Measurements from ENCODE around the gene MT1B. TPM values are rescaled to one million over a fixed set of nuclear protein-coding genes. Genes with fewer than 3 reads are reported as not detected.

The MT1B gene
- total and polyA plus RNA-seq, 2 of the 13 experiments (the other 11 are each of a cell fraction or from before 2014, with no cell fraction given) = 0.89 TPM; not detected in 1

- TF ChIP-seq, protein P1, sequence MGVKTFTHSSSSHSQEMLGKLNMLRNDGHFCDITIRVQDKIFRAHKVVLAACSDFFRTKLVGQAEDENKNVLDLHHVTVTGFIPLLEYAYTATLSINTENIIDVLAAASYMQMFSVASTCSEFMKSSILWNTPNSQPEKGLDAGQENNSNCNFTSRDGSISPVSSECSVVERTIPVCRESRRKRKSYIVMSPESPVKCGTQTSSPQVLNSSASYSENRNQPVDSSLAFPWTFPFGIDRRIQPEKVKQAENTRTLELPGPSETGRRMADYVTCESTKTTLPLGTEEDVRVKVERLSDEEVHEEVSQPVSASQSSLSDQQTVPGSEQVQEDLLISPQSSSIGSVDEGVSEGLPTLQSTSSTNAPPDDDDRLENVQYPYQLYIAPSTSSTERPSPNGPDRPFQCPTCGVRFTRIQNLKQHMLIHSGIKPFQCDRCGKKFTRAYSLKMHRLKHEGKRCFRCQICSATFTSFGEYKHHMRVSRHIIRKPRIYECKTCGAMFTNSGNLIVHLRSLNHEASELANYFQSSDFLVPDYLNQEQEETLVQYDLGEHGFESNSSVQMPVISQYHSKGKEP (CRISPR knock-in tag; IDR thresholded peaks at IDR 0.05) = no peak
- no peak; the same call in 1 of the 2 replicates for TF ChIP-seq ZNF790 (CRISPR knock-in tag; IDR thresholded peaks at IDR 0.05; ENCODE audit: borderline replicate concordance)
- peak; percentile 87; the same call in 1 of the 2 replicates for TF ChIP-seq KDM2A (CRISPR knock-in tag; IDR thresholded peaks at IDR 0.05; ENCODE audit: borderline replicate concordance, low read depth)
- TF ChIP-seq, protein P2, sequence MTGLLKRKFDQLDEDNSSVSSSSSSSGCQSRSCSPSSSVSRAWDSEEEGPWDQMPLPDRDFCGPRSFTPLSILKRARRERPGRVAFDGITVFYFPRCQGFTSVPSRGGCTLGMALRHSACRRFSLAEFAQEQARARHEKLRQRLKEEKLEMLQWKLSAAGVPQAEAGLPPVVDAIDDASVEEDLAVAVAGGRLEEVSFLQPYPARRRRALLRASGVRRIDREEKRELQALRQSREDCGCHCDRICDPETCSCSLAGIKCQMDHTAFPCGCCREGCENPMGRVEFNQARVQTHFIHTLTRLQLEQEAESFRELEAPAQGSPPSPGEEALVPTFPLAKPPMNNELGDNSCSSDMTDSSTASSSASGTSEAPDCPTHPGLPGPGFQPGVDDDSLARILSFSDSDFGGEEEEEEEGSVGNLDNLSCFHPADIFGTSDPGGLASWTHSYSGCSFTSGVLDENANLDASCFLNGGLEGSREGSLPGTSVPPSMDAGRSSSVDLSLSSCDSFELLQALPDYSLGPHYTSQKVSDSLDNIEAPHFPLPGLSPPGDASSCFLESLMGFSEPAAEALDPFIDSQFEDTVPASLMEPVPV (CRISPR knock-in tag; IDR thresholded peaks at IDR 0.05) = peak; percentile 79; the same call in 1 of the 2 replicates
- TF ChIP-seq ZNF615 (CRISPR knock-in tag; IDR thresholded peaks at IDR 0.05; ENCODE audit: borderline replicate concordance) = no peak
- TF ChIP-seq HOXA9 (CRISPR knock-in tag; IDR thresholded peaks at IDR 0.05; ENCODE audit: borderline replicate concordance) = 0 out of 2 replicates have a peak, but pooled peaks have one; percentile 26
- TF ChIP-seq, protein P3, sequence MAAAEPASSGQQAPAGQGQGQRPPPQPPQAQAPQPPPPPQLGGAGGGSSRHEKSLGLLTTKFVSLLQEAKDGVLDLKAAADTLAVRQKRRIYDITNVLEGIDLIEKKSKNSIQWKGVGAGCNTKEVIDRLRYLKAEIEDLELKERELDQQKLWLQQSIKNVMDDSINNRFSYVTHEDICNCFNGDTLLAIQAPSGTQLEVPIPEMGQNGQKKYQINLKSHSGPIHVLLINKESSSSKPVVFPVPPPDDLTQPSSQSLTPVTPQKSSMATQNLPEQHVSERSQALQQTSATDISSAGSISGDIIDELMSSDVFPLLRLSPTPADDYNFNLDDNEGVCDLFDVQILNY (CRISPR knock-in tag; conservative IDR thresholded peaks at IDR 0.05) = no peak
- TF ChIP-seq ZFAT (CRISPR knock-in tag; conservative IDR thresholded peaks at IDR 0.05) = no peak
- peak; percentile 56; the same call in 1 of the 2 replicates for TF ChIP-seq BRF2 (CRISPR knock-in tag; IDR thresholded peaks at IDR 0.05)
- TF ChIP-seq THAP7 (CRISPR knock-in tag; IDR thresholded peaks at IDR 0.05) = peak; percentile 90; the same call in 1 of the 2 replicates
- no peak for TF ChIP-seq KDM6A (CRISPR knock-in tag; IDR thresholded peaks at IDR 0.05; ENCODE audit: low read depth)
- TF ChIP-seq ZNF230 (CRISPR knock-in tag; IDR thresholded peaks at IDR 0.05) = 0 out of 2 replicates have a peak, but pooled peaks have one; percentile 70
- no peak for TF ChIP-seq CHD2 (IDR thresholded peaks at IDR 0.05; ENCODE audit: low read depth, low read length)
- TF ChIP-seq ZNF724P (CRISPR knock-in tag; IDR thresholded peaks at IDR 0.05; ENCODE audit: borderline replicate concordance) = no peak
- peak; percentile 67; the same call in 1 of the 2 replicates for TF ChIP-seq REPIN1 (CRISPR knock-in tag; IDR thresholded peaks at IDR 0.05; ENCODE audit: borderline replicate concordance, low read depth)
- peak; percentile 96 for TF ChIP-seq DRAP1 (CRISPR knock-in tag; IDR thresholded peaks at IDR 0.05)
- TF ChIP-seq SMARCE1 (IDR thresholded peaks at IDR 0.05; ENCODE audit: borderline replicate concordance) = no peak
- TF ChIP-seq ZNF616 (CRISPR knock-in tag; IDR thresholded peaks at IDR 0.05; ENCODE audit: low read depth) = no peak
- no peak for TF ChIP-seq ZFP36 (IDR thresholded peaks at IDR 0.05; ENCODE audit: borderline replicate concordance, low read depth, low read length, partially characterized antibody)
- TF ChIP-seq MED13 (CRISPR knock-in tag; IDR thresholded peaks at IDR 0.05) = peak; percentile 68
- no peak for TF ChIP-seq ZNF747 (CRISPR knock-in tag; IDR thresholded peaks at IDR 0.05; ENCODE audit: borderline replicate concordance)
- TF ChIP-seq ZNF878 (CRISPR knock-in tag; IDR thresholded peaks at IDR 0.05) = no peak
- no peak for TF ChIP-seq ZNF678 (CRISPR knock-in tag; IDR thresholded peaks at IDR 0.05)
Measured at GRCh38 chr16:56681939-56682702, 30.4 kb downstream of the MT1B start, which contains the start of gene MT1X (continued).
